Measurements from ENCODE around the gene RANGRF. TPM values are rescaled to one million over a fixed set of nuclear protein-coding genes. Genes with fewer than 3 reads are reported as not detected.

Gene RANGRF
- total and polyA plus RNA-seq, 9 of the 15 experiments (the other 6 are each of a cell fraction or from before 2014, with no cell fraction given) = 7.6 to 60.0 (median 16.0) TPM

DNA sequence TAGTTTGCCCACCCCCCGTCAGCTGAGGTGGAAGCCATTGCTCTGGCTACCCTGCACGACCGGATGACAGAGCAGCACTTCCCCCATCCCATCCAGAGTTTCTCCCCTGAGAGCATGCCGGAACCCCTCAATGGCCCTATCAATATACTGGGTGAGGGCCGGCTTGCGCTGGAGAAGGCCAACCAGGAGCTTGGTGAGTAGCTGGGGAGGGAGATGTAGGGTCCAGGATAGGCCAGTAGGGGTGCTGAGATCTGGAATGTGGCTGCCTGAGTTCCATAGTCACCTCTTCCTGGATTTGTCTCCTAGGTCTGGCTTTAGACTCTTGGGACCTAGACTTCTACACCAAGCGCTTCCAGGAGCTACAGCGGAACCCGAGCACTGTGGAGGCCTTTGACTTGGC, 33.0 kb upstream of the RANGRF start:
- POLR2A ChIA-PET = interaction anchor here (0.6 to 1.2 kb wide), 2 partner anchors 40 to 388 kb away, joined by 3 read pairs; partner anchors contain the start of gene SLC25A35
- Histone ChIP-seq H3K4me1 (replicated peaks in 1 of 2; ENCODE audit: control insufficient read depth in 2 of 2, insufficient read depth in 2 of 2, low read length in 2 of 2) (no peaks in the 10 kb centered on the region; a peak in 1 of 5 replicates), H3K27ac (ENCODE audit: extremely low read depth, low read depth, low read length) (no peak overlapping the region), H3K9me1 (ENCODE audit: control insufficient read depth, insufficient read depth, low read length) (no peaks in the 10 kb centered on the region), H3K36me3 (ENCODE audit: control insufficient read depth, insufficient read depth, low read length) (peaks cover 64% of the 10 kb centered on the region; the same call in 2 of the 3 replicates), H4K20me1 (replicated peaks; ENCODE audit: control insufficient read depth, insufficient read depth, low read length) (no peaks in the 10 kb centered on the region), H3K79me2 (ENCODE audit: control insufficient read depth, insufficient read depth, low read length) (peaks cover 22% of the 10 kb centered on the region), H3K9me3 (replicated peaks; ENCODE audit: control insufficient read depth, insufficient read depth, low read depth, low read length) (no peaks in the 10 kb centered on the region), H3K9ac (ENCODE audit: insufficient read depth in 1 of 2, low read depth in 2 of 2, low read length in 2 of 2) (no peak overlapping the region), H2AFZ (ENCODE audit: low read depth, low read length) (no peak overlapping the region), H3K4me2 (ENCODE audit: insufficient read depth, low read length) (no peak overlapping the region), H3K27me3 (ENCODE audit: control insufficient read depth in 2 of 2, insufficient read depth in 2 of 2, low read length in 2 of 2) (no peaks in the 10 kb centered on the region), H3K4me3 (no peak overlapping the region)
- intact Hi-C loops (cut with micrococcal nuclease) = no loop called here
- CTCF ChIA-PET (ENCODE audit: low intra/inter-chr PET ratio) = no interaction called here
- WGBS (ENCODE audit: insufficient coverage, low coverage, missing lambda C conversion rate) = 91% methylated on average over 5 of the region's 9 CpGs
- FAIRE-seq = no peak
- in situ Hi-C loops (cut with MboI) = no loop called here
- 0 out of 3 replicates have a peak, but pooled peaks have one; percentile 36 for ATAC-seq
- DNase-seq (ENCODE audit: extremely low read depth in 1 of 4, low spot score in 3 of 4) = no peak
- BruUV-seq (replicated peaks) = no TSS peak
- TF ChIP-seq GTF2F1 (IDR thresholded peaks at IDR 0.05; ENCODE audit: low read depth, low read length) = no peak
- TF ChIP-seq, protein P1, sequence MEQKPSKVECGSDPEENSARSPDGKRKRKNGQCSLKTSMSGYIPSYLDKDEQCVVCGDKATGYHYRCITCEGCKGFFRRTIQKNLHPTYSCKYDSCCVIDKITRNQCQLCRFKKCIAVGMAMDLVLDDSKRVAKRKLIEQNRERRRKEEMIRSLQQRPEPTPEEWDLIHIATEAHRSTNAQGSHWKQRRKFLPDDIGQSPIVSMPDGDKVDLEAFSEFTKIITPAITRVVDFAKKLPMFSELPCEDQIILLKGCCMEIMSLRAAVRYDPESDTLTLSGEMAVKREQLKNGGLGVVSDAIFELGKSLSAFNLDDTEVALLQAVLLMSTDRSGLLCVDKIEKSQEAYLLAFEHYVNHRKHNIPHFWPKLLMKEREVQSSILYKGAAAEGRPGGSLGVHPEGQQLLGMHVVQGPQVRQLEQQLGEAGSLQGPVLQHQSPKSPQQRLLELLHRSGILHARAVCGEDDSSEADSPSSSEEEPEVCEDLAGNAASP (IDR thresholded peaks at IDR 0.05) = no peak
- no peak for TF ChIP-seq RUNX1 (IDR thresholded peaks at IDR 0.05; ENCODE audit: low read depth)
- no peak for TF ChIP-seq ZBTB17 (CRISPR knock-in tag; IDR thresholded peaks at IDR 0.05)
- TF ChIP-seq, protein P2, sequence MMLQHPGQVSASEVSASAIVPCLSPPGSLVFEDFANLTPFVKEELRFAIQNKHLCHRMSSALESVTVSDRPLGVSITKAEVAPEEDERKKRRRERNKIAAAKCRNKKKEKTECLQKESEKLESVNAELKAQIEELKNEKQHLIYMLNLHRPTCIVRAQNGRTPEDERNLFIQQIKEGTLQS (IDR thresholded peaks at IDR 0.05) = no peak
- TF ChIP-seq, protein P2 (CRISPR knock-in tag; conservative IDR thresholded peaks at IDR 0.05) = no peak
- TF ChIP-seq, protein P3, sequence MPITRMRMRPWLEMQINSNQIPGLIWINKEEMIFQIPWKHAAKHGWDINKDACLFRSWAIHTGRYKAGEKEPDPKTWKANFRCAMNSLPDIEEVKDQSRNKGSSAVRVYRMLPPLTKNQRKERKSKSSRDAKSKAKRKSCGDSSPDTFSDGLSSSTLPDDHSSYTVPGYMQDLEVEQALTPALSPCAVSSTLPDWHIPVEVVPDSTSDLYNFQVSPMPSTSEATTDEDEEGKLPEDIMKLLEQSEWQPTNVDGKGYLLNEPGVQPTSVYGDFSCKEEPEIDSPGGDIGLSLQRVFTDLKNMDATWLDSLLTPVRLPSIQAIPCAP (CRISPR knock-in tag; IDR thresholded peaks at IDR 0.05; ENCODE audit: borderline replicate concordance) = no peak
- no peak for TF ChIP-seq HMGN3 (IDR thresholded peaks at IDR 0.05; ENCODE audit: borderline replicate concordance, extremely low read depth, insufficient read length, low read depth, low read length)
- TF ChIP-seq, protein P4, sequence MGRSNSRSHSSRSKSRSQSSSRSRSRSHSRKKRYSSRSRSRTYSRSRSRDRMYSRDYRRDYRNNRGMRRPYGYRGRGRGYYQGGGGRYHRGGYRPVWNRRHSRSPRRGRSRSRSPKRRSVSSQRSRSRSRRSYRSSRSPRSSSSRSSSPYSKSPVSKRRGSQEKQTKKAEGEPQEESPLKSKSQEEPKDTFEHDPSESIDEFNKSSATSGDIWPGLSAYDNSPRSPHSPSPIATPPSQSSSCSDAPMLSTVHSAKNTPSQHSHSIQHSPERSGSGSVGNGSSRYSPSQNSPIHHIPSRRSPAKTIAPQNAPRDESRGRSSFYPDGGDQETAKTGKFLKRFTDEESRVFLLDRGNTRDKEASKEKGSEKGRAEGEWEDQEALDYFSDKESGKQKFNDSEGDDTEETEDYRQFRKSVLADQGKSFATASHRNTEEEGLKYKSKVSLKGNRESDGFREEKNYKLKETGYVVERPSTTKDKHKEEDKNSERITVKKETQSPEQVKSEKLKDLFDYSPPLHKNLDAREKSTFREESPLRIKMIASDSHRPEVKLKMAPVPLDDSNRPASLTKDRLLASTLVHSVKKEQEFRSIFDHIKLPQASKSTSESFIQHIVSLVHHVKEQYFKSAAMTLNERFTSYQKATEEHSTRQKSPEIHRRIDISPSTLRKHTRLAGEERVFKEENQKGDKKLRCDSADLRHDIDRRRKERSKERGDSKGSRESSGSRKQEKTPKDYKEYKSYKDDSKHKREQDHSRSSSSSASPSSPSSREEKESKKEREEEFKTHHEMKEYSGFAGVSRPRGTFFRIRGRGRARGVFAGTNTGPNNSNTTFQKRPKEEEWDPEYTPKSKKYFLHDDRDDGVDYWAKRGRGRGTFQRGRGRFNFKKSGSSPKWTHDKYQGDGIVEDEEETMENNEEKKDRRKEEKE (IDR thresholded peaks at IDR 0.05; ENCODE audit: borderline replicate concordance in 1 of 2, control insufficient read depth in 1 of 2, low read depth in 2 of 2, low read length in 1 of 2) = no peak
- no peak for TF ChIP-seq PPARD (CRISPR knock-in tag; IDR thresholded peaks at IDR 0.05)
- no peak for TF ChIP-seq XRCC3 (IDR thresholded peaks at IDR 0.05)
- TF ChIP-seq, protein P5, sequence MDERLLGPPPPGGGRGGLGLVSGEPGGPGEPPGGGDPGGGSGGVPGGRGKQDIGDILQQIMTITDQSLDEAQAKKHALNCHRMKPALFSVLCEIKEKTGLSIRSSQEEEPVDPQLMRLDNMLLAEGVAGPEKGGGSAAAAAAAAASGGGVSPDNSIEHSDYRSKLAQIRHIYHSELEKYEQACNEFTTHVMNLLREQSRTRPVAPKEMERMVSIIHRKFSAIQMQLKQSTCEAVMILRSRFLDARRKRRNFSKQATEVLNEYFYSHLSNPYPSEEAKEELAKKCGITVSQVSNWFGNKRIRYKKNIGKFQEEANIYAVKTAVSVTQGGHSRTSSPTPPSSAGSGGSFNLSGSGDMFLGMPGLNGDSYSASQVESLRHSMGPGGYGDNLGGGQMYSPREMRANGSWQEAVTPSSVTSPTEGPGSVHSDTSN (CRISPR knock-in tag; IDR thresholded peaks at IDR 0.05; ENCODE audit: low read depth) = no peak
- TF ChIP-seq, protein P5 (tag; conservative IDR thresholded peaks at IDR 0.05; ENCODE audit: low read depth) = no peak
- TF ChIP-seq TCF3 (CRISPR knock-in tag; IDR thresholded peaks at IDR 0.05) = no peak

Data from K562 (cell line).